IPS DF 19.7 (cell line): ENCODE measurements around the gene MAML3.

ENCODE experiments used
- DNase-seq: peaks from one replicate; pipeline ENCODE4 v3.0.0-alpha.2; 2013; ENCODE audit warnings: low read depth, low spot score

MAML3 gene

GRCh38 chr4:139686988-139687387 is 467.0 kb downstream of the MAML3 start:
- DNase-seq = no peak

- no peak for DNase-seq
These were observed 467.9 kb downstream of the MAML3 start for GRCh38 chr4:139686130-139686529.

DNA sequence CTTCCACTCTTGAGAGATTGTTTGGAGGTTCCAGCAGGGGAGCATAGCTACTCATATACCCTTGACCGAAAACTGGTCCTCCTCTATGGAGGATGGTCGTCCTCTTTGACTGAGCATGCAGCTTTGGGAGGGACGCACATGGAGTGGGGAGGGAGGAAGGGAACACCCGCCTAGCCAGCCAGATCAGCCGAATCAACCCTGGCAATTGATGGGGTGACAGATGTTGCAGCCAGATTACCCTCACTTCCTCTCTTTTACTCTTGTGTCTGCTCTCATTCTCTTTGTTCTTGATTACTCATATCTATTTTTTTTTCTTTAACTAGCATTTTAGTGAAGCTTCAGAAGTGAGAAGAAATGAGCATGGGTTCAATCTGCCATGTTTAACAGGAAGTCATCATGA is 468.8 kb downstream of the MAML3 start:
- no peak for DNase-seq

DNA sequence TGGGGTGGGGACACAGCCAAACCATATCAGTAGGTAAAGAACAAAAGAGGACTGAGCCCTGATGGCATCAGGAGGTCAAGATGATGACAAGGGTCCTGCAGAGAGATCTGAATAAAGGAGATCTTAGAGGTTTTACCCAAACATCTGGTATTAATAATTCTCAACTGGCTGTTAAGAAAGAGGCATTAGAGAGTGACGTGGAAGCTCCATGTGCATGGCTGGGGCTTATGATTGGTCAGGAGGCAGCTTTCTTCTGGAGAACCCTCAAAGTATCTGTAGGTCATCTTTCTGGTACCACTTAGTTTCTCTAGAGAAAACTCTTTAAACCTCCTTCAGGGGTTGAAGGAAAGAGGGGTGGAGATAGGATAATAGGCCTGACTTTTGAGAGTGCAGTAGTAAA is 469.6 kb downstream of the MAML3 start:
- DNase-seq = no peak

DNA sequence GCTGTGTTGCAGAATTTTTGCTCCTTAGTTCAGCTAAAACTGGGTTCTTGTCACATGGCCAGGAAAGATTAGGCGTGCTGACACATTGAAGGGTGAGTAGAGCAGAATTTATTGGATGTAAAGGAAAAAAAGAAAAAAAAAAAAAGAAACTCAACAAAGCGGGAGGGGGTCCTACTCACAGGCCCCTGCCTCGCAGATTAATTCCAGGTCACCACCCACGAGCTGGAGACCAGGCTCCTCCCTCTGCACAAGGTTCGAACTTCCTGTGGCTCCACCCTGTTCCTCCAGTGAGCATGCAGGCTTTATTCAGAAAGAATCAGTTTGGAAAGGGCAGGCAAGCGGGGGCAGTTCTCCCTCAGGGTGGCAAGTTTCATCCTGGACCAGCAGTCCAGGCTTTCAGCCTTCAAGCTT is 471.2 kb downstream of the MAML3 start:
- no peak for DNase-seq

DNA sequence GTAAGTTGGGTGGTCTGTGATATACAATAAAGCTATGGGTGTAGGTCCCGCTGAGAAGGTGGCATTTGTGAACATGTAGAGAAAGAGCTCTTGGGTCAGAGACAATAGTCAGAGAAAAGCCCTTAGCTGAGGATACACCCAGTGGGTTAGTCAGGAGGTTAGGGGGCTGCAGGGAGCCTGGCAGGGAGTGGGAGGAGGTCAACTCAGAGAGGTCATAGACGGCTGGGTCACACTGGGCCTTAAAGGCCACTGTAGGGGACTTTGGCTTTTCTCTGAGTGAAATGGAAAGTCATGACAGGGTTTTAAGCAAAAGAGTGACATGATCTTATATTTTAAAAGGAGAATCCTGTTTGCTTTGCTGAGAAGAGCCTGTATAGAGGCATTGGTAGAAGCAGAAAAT is 471.7 kb downstream of the MAML3 start:
- DNase-seq = no peak

GRCh38 chr4:139676913-139677585 is 476.9 kb downstream of the MAML3 start:
- no peak for DNase-seq

DNA sequence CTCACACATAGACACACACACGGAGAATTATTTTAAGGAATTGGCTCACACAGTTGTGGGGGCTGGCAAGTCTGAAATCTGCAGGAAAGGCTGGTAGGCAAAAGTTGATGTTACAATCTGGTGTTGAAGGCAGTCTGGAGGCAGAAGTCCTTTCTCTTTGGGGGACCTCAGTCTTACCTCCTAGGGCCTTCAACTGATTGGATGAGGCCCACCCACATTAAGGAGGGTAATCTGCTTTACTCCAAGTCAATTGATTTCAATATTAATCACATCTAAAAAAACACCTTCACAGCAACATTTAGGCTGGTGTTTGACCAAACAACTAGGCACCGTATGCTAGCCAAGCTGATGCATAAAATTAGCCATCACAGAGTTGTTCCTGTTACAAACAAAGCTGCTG is 477.6 kb downstream of the MAML3 start:
- no peak for DNase-seq

- DNase-seq = no peak
These were observed 478.3 kb downstream of the MAML3 start for GRCh38 chr4:139675651-139676050.

GRCh38 chr4:139674875-139675550 is 479.0 kb downstream of the MAML3 start:
- no peak for DNase-seq

DNA sequence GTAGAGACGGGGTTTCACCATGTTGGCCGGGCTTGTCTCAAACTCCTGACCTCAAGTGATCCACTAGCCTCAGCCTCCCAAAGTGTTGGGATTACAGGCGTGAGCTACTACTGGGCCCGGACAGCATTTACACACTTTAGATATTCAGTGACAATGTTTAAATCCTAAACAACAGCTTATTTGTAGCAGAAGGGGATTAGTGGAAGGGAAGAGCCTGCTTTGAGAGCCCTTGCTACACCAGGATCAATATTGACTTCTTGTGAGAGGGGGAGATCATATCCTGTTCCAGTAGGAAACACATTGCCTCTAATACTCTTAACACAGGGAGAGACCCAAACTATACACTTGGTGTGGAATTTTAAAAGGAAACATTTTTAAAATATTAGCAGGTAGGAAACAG is 481.3 kb downstream of the MAML3 start:
- no peak for DNase-seq

GRCh38 chr4:139672215-139672614 is 481.8 kb downstream of the MAML3 start:
- DNase-seq = no peak

DNA sequence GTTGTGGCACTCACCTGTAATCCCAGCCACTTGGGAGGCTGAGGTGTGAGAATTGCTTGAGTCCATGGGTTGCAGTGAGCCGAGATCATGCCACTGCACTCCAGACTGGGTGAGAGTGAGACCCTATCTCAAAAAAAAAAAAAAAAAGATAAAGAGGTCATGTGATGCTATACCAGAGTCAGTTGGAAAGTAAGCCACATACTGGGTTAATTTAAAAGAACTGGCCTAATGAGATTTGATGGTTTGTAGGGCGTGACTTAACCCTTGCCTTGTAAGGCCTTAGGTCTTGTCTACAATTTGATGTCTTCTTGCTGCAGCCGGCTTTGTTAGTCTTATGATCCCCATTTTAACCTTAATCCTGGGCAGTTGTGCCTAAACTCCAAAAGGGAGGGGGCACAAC is 483.2 kb downstream of the MAML3 start:
- no peak for DNase-seq

GRCh38 chr4:139669890-139670289 is 484.1 kb downstream of the MAML3 start:
- DNase-seq = no peak

DNA sequence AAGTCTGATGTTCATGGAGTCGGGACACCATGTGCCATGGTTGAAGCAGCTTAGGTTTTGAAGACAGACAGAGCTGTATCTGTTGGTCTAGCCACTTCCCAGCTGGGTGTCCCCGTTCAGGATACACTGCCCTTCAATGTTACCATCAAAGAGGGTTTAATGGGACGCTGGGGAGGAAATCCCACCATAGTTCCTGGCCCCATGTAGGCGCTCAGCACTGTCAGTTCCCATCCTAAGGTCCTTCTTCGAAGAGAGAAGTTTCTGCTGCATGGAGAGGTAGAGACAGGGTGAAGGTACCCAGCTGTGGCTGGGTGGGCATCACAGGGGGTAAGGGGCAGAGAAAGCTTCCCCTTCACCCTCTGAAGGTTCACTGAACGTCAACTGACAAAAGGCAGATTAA is 484.6 kb downstream of the MAML3 start:
- DNase-seq = no peak

DNA sequence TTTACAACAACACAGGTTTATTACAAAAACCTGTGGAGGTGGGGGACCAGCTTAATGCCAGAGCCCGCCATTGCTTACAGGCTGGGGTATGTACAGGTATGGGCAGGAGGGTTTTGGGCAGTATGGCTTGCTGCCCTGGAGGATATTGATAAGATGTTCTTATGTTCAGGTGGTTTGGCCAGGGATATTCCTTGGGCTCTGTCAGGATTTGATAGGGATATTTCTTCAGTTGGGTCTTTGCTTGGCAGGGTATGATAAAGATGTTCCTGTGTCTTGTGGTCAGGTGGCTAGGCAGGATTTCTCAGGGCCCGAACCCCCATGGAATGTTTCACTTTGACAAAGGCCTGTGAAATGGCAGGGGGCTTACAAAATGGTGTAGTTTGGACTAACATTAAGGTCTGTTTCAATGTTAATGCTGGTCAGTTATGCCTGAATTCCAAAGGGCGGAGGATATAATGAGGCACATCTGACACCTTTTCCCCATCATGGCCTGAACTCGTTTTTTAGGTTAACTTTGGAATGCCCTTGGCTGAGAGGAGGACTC is 485.3 kb downstream of the MAML3 start:
- DNase-seq = no peak

- DNase-seq = no peak
These were observed 485.9 kb downstream of the MAML3 start for GRCh38 chr4:139668036-139668435.
